HG02885 (cell line): ENCODE measurements around the gene ANKK1.

Experiments
- ATAC-seq: cut with Tn5 transposase; IDR thresholded peaks from one replicate; pipeline ENCODE4 v1.9.1; 2021; ENCODE audit warnings: mild to moderate bottlenecking; ENCODE audit not compliant: unreplicated experiment, poor library complexity

ANKK1 gene

GRCh38 chr11:113448316-113448677, 60.7 kb downstream of the ANKK1 start:
- no peak for ATAC-seq

- ATAC-seq: no peak
Observed at GRCh38 chr11:113449743-113450142, 62.2 kb downstream of the ANKK1 start.
